Panc1 (cell line): Measurements from ENCODE around the gene COL4A2. TPM values are rescaled to one million over a fixed set of nuclear protein-coding genes. Genes with fewer than 3 reads are reported as not detected.

Experiments
- ATAC-seq: fragments of 200-7000 bp; cut with Tn5 transposase; 2 replicates; pipeline ENCODE4 v1.9.1; 2020; ENCODE audit warnings: mild to moderate bottlenecking, moderate library complexity
- BruUV-seq: library from RNA; stranded (reverse); fragments of 400-500 nt; replicated peaks from 2 replicates; lab custom pipeline; 2021; lab: Mats Ljungman, UMichigan
- CTCF ChIA-PET: fragments of 300-600 bp; sonication (Branson Sonifier 250); formaldehyde crosslinking; loops from one replicate; lab custom pipeline; 2022; ENCODE audit warnings: antibody characterized with exemption; lab: Charles Lee
- POLR2A ChIA-PET: fragments of 300-600 bp; sonication (Branson Sonifier 250); formaldehyde crosslinking; loops from one replicate; lab custom pipeline; 2022; ENCODE audit warnings: antibody characterized with exemption; lab: Charles Lee
- DNase-seq: peaks from one replicate; pipeline ENCODE4 v3.0.0-alpha.2; 2010; ENCODE audit warnings: low read depth, low spot score
- H3K27ac ChIP-seq: 2 replicates; pipeline ENCODE4 v1.5.1; 2011; ENCODE audit warnings: mild to moderate bottlenecking, low read length, inconsistent platforms
- H3K27me3 ChIP-seq: fragments of 200-500 bp; sonication (Bioruptor generic); 2 replicates; pipeline ENCODE4 v1.6.0; 2014; ENCODE audit warnings: low read length, inconsistent platforms; ENCODE audit not compliant: control insufficient read depth, insufficient read depth
- H3K36me3 ChIP-seq: fragments of 200-500 bp; sonication (Bioruptor generic); 2 replicates; pipeline ENCODE4 v1.5.1; 2014; ENCODE audit warnings: inconsistent platforms, mild to moderate bottlenecking, low read length, moderate library complexity; ENCODE audit not compliant: control insufficient read depth, insufficient read depth
- H3K4me1 ChIP-seq: 2 replicates; pipeline ENCODE4 v1.5.1; 2011; ENCODE audit warnings: inconsistent platforms, mild to moderate bottlenecking, low read length, moderate library complexity; ENCODE audit not compliant: control insufficient read depth, insufficient read depth
- H3K4me3 ChIP-seq, 2 experiments: 2 replicates each; pipeline ENCODE4 v1.5.1; 2011 to 2012; ENCODE audit warnings: low read depth in 2 of 2, low read length in 2 of 2, mild to moderate bottlenecking in 2 of 2, inconsistent platforms in 1 of 2, moderate library complexity in 1 of 2
- H3K9me3 ChIP-seq: fragments of 200-500 bp; sonication (Bioruptor generic); 2 replicates; pipeline ENCODE4 v1.5.1; 2014; ENCODE audit warnings: low read depth, mild to moderate bottlenecking, inconsistent platforms, low read length, moderate library complexity; ENCODE audit not compliant: control insufficient read depth, insufficient read depth
- POLR2AphosphoS5 ChIP-seq: IDR thresholded peaks from 2 replicates; pipeline ENCODE4 v1.6.1; 2012; ENCODE audit warnings: mild to moderate bottlenecking, low read depth, low read length, moderate library complexity
- REST ChIP-seq, 2 experiments: IDR thresholded peaks; 2 replicates each; pipeline ENCODE4 v1.6.1; 2011 to 2012; ENCODE audit warnings: low read depth in 2 of 2, control low read depth in 1 of 2, low read length in 1 of 2, mild to moderate bottlenecking in 1 of 2, moderate library complexity in 1 of 2; ENCODE audit not compliant: insufficient read depth in 1 of 2
- SIN3A ChIP-seq: IDR thresholded peaks from 2 replicates; pipeline ENCODE4 v1.6.1; 2012; ENCODE audit warnings: low read depth, mild to moderate bottlenecking, low read length, moderate library complexity, borderline replicate concordance; ENCODE audit not compliant: insufficient read depth
- TCF7L2 ChIP-seq: IDR thresholded peaks from 2 replicates; pipeline ENCODE4 v1.6.1; 2011; ENCODE audit warnings: mild to moderate bottlenecking, low read depth, low read length, inconsistent platforms
- in situ Hi-C: cut with HindIII; loops from 2 replicates; pipeline ENCODE4 v1.10.0; 2016; ENCODE audit warnings: low sequenced_read_pairs, low pct_unique_long_range_greater_than_20kb
- intact Hi-C: fragments of 100-400 bp; cut with micrococcal nuclease; formaldehyde crosslinking; loops from one replicate; pipeline ENCODE4 v1.10.0; 2022; ENCODE audit not compliant: unreplicated experiment
- total RNA-seq: library from RNA; stranded (reverse); gene quantifications from one replicate; pipeline ENCODE4 v1.2.1, GENCODE V29; 2021; ENCODE audit not compliant: unreplicated experiment
- TF ChIP-seq, protein P1 (sequence below): fragments of 450-650 bp; IDR thresholded peaks from 2 replicates; pipeline ENCODE4 v1.5.1; 2017; ENCODE audit warnings: mild to moderate bottlenecking

Gene COL4A2
- total RNA-seq, 1 experiment from 2014 or later: 3.0 TPM

DNA sequence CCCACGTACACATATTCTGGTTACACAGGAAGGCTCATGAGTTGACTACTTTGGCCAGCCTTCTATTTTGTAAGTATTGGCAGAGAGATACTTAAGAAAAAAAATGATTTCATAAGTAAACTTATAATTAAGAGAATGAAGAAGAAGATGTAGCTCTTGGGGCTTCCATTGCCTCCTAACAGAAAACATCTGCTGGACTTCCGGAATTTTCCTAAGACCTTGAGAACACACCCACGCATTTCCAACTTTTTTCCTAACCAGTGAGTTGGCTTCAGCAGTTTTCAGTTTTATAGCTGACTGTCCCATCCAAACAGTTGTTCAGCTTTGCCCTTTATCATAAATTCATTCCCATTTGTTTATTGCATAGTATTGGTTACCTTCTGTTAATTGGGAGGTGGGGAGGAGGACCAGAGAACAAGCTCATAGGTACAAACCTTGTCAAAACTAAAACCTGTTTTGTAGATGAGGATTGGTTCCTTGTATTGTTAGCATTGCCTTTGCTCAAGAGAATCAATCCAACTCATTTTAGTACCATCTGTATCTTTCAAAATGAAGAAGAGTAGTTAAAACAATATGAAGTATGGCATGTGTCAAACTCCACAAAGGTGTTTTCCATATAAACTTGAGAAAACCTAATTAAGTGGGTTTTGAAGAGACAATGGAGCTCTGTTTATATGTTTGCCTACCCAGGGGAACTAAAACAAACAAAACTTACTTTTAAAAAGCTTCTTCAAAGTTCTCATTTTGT lies 93.9 kb downstream of the COL4A2 start:
- DNase-seq (no peak), ATAC-seq (no peak)
- no peaks in the 10 kb centered on the region for H3K27me3 ChIP-seq
- in situ Hi-C loops (no loop called here), intact Hi-C loops (no loop called here)
- no peaks in the 10 kb centered on the region for H3K9me3 ChIP-seq
- H3K27ac ChIP-seq: no peak overlapping the region
- ChIA-PET CTCF (no interaction called here), POLR2A (interaction anchor here (0.7 kb wide), 1 partner anchor 10 kb away, joined by 3 read pairs; no protein-coding TSS in a partner anchor)
- no peaks in the 10 kb centered on the region for H3K4me1 ChIP-seq
- TF ChIP-seq, protein P1, sequence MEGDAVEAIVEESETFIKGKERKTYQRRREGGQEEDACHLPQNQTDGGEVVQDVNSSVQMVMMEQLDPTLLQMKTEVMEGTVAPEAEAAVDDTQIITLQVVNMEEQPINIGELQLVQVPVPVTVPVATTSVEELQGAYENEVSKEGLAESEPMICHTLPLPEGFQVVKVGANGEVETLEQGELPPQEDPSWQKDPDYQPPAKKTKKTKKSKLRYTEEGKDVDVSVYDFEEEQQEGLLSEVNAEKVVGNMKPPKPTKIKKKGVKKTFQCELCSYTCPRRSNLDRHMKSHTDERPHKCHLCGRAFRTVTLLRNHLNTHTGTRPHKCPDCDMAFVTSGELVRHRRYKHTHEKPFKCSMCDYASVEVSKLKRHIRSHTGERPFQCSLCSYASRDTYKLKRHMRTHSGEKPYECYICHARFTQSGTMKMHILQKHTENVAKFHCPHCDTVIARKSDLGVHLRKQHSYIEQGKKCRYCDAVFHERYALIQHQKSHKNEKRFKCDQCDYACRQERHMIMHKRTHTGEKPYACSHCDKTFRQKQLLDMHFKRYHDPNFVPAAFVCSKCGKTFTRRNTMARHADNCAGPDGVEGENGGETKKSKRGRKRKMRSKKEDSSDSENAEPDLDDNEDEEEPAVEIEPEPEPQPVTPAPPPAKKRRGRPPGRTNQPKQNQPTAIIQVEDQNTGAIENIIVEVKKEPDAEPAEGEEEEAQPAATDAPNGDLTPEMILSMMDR: no peak
- TF ChIP-seq POLR2AphosphoS5 (no peak), TCF7L2 (no peak), REST (IDR thresholded peaks at IDR 0.05; ENCODE audit: insufficient read depth in 1 of 2, low read depth in 2 of 2, low read length in 1 of 2) (no peak), SIN3A (no peak)
- no peaks in the 10 kb centered on the region for H3K36me3 ChIP-seq
- BruUV-seq: no TSS peak
- no peak overlapping the region for H3K4me3 ChIP-seq

- ChIA-PET POLR2A (no interaction called here), CTCF (no interaction called here)
- in situ Hi-C loops: no loop called here
Observed at GRCh38 chr13:110402299-110403069, 95.4 kb downstream of the COL4A2 start.

More at GRCh38 chr13:110402299-110403069, 95.4 kb downstream of the COL4A2 start:
- Histone ChIP-seq H3K27ac (no peak overlapping the region), H3K27me3 (no peaks in the 10 kb centered on the region), H3K36me3 (no peaks in the 10 kb centered on the region), H3K4me3 (no peak overlapping the region), H3K4me1 (no peaks in the 10 kb centered on the region), H3K9me3 (no peaks in the 10 kb centered on the region)
- DNase-seq: no peak
- no peak for ATAC-seq
- no TSS peak for BruUV-seq
- intact Hi-C loops: no loop called here
- TF ChIP-seq TCF7L2 (no peak), POLR2AphosphoS5 (no peak), SIN3A (no peak), REST (IDR thresholded peaks at IDR 0.05; ENCODE audit: insufficient read depth in 1 of 2, low read depth in 2 of 2, low read length in 1 of 2) (no peak)
- TF ChIP-seq, protein P1: no peak
